ENCODE data around the gene ABRACL. TPM values are rescaled to one million over a fixed set of nuclear protein-coding genes. Genes with fewer than 3 reads are reported as not detected.

ABRACL gene
- polyA plus RNA-seq, 3 donors = 39.5 to 174 (median 142) TPM

DNA sequence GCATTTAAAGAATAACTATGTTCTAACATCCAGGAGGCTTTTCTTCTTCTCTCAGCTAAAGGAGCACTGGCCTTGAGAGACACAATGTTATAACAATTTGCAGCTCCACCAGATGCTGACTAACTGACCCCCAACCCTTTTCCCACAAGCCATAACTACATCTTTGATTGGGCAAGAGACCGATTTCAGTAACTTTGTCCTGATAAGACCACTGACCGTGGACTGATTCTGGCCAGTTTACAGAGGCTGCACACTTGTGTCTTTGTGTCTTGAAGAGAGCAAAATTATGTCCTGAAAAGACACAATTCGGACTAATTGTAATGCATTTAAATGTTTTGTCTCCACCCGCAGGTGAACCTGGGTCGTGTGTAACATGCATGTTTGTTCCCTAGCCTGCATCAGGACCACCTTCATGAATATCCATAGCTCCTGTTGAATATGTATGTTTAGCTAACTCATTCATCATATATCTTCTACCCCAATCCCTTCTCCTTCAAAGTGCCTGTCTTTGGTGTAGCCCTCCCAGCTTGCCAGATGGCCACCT is 22.3 kb downstream of the ABRACL start:
- Mint-ChIP-seq H3K9me3 (no peaks in the 10 kb centered on the region), H3K4me1 (no peaks in the 10 kb centered on the region), H3K36me3 (no peaks in the 10 kb centered on the region), H3K4me3 (no peak overlapping the region), H3K27ac (no peak overlapping the region), H3K27me3 (ENCODE audit: low read depth in 3 of 3) (no peaks in the 10 kb centered on the region)
- Histone ChIP-seq H3K9ac (ENCODE audit: insufficient read depth, low read length, poor library complexity, severe bottlenecking) (no peak overlapping the region), H3K4me1 (ENCODE audit: control insufficient read depth in 1 of 2, insufficient read depth in 2 of 2, low read length in 2 of 2) (no peaks in the 10 kb centered on the region), H2AFZ (ENCODE audit: insufficient read depth, low read depth, low read length, poor library complexity, severe bottlenecking) (no peak overlapping the region), H3K9me3 (replicated peaks in 1 of 2; ENCODE audit: control insufficient read depth in 1 of 2, insufficient read depth in 1 of 2, low read length in 2 of 2) (no peaks in the 10 kb centered on the region), H3K36me3 (replicated peaks in 1 of 2; ENCODE audit: control insufficient read depth in 1 of 2, insufficient read depth in 2 of 2, low read length in 2 of 2) (no peaks in the 10 kb centered on the region), H4K20me1 (ENCODE audit: insufficient read depth, low read length) (no peaks in the 10 kb centered on the region), H3K79me2 (ENCODE audit: insufficient read depth, low read length) (no peaks in the 10 kb centered on the region), H3K4me2 (replicated peaks; ENCODE audit: extremely low read depth, low read length, poor library complexity, severe bottlenecking) (no peak overlapping the region), H3K4me3 (replicated peaks in 1 of 3; ENCODE audit: low read depth in 2 of 3, low read length in 3 of 3) (no peak overlapping the region), H3K27me3 (ENCODE audit: control insufficient read depth in 2 of 2, insufficient read depth in 2 of 2, low read length in 2 of 2) (no peaks in the 10 kb centered on the region), H3K27ac (ENCODE audit: low read depth in 1 of 2, low read length in 2 of 2) (no peak overlapping the region)
- TF ChIP-seq, protein P1, sequence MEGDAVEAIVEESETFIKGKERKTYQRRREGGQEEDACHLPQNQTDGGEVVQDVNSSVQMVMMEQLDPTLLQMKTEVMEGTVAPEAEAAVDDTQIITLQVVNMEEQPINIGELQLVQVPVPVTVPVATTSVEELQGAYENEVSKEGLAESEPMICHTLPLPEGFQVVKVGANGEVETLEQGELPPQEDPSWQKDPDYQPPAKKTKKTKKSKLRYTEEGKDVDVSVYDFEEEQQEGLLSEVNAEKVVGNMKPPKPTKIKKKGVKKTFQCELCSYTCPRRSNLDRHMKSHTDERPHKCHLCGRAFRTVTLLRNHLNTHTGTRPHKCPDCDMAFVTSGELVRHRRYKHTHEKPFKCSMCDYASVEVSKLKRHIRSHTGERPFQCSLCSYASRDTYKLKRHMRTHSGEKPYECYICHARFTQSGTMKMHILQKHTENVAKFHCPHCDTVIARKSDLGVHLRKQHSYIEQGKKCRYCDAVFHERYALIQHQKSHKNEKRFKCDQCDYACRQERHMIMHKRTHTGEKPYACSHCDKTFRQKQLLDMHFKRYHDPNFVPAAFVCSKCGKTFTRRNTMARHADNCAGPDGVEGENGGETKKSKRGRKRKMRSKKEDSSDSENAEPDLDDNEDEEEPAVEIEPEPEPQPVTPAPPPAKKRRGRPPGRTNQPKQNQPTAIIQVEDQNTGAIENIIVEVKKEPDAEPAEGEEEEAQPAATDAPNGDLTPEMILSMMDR (IDR thresholded peaks at IDR 0.05) = no peak
- WGBS (ENCODE audit: insufficient coverage) = 92% methylated on average over 2 of the region's 5 CpGs
- intact Hi-C loops (cut with micrococcal nuclease) = no loop called here
- DNase-seq = no peak

DNA sequence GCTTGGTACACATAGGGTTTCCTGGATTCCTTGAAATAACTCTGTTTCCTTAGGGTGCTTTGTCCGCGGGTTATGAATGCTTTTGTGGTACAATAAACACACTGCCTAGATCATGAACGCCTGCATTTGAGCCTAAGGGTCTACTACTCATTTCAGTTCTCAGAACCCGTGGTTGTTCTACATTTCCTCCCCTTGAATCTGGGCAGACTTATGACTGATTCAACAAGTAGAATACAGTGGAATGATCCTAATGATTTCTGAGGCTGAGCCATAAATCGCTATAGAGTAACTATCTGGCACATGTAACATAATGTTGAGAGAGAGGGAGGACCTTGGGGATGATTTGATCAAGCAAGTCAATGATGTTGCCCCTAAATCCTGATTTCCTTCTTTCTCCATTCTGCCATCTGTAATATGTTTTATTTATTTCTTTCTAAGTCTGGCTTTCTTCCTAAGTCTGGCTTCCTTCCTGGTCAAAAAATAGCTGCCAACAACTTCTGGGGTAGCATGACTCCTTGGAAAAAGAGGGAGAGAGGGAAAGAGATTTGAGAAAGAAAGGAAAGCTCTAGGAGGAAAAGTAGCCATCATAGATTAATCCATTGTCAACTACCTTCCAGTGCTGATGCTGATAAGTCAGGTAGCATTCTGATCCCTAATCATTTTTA is 23.0 kb downstream of the ABRACL start:
- no peak overlapping the region for H3K4me2 ChIP-seq (replicated peaks; ENCODE audit: extremely low read depth, low read length, poor library complexity, severe bottlenecking)
- H3K4me3 ChIP-seq (replicated peaks in 1 of 3; ENCODE audit: low read depth in 2 of 3, low read length in 3 of 3) = no peak overlapping the region
- no peak overlapping the region for H3K9ac ChIP-seq (ENCODE audit: insufficient read depth, low read length, poor library complexity, severe bottlenecking)
- no peaks in the 10 kb centered on the region for H4K20me1 ChIP-seq (ENCODE audit: insufficient read depth, low read length)
- Mint-ChIP-seq H3K27me3 (ENCODE audit: low read depth in 3 of 3) (no peaks in the 10 kb centered on the region), H3K4me3 (no peak overlapping the region), H3K36me3 (no peaks in the 10 kb centered on the region), H3K4me1 (no peaks in the 10 kb centered on the region), H3K27ac (no peak overlapping the region), H3K9me3 (no peaks in the 10 kb centered on the region)
- TF ChIP-seq, protein P1 (IDR thresholded peaks at IDR 0.05) = no peak
- H2AFZ ChIP-seq (ENCODE audit: insufficient read depth, low read depth, low read length, poor library complexity, severe bottlenecking) = no peak overlapping the region
- no peaks in the 10 kb centered on the region for H3K36me3 ChIP-seq (replicated peaks in 1 of 2; ENCODE audit: control insufficient read depth in 1 of 2, insufficient read depth in 2 of 2, low read length in 2 of 2)
- no peak for DNase-seq
- H3K27me3 ChIP-seq (ENCODE audit: control insufficient read depth in 2 of 2, insufficient read depth in 2 of 2, low read length in 2 of 2) = no peaks in the 10 kb centered on the region
- no peak overlapping the region for H3K27ac ChIP-seq (ENCODE audit: low read depth in 1 of 2, low read length in 2 of 2)
- intact Hi-C loops (cut with micrococcal nuclease) = no loop called here
- H3K4me1 ChIP-seq (ENCODE audit: control insufficient read depth in 1 of 2, insufficient read depth in 2 of 2, low read length in 2 of 2) = no peaks in the 10 kb centered on the region
- H3K9me3 ChIP-seq (replicated peaks in 1 of 2; ENCODE audit: control insufficient read depth in 1 of 2, insufficient read depth in 1 of 2, low read length in 2 of 2) = no peaks in the 10 kb centered on the region
- no peaks in the 10 kb centered on the region for H3K79me2 ChIP-seq (ENCODE audit: insufficient read depth, low read length)
- 90% methylated on average over 3 of the region's 5 CpGs for WGBS (ENCODE audit: insufficient coverage)
